Spleen (tissue), 7 donors: ENCODE results near the gene RNF187.

ENCODE experiments used
- POLR2A ChIP-seq, 3 donors: fragments of 450-650 bp; IDR thresholded peaks; one replicate each; pipeline ENCODE4 v1.5.1; 2017; ENCODE audit warnings: antibody characterized with exemption in 3 of 3, mild to moderate bottlenecking in 1 of 3
- POLR2AphosphoS5 ChIP-seq, 3 donors: sonication (generic); formaldehyde crosslinking; IDR thresholded peaks; one replicate each; pipeline ENCODE4 v1.5.1; 2017; ENCODE audit warnings: antibody characterized with exemption in 3 of 3
- TF ChIP-seq, protein P1 (sequence below), 11 experiments: fragments of 200-600 bp in 7 of 11; fragments of 450-650 bp in 4 of 11; sonication (generic) in 4 of 11; IDR thresholded peaks in 8 of 11; conservative IDR thresholded peaks in 3 of 11; 1 replicate in 7 of 11; 2 replicates in 4 of 11; pipeline versions ENCODE4 v1.4.0 to v1.8.0; 2016 to 2021; ENCODE audit warnings: antibody characterized with exemption in 11 of 11, inconsistent platforms in 4 of 11, mild to moderate bottlenecking in 1 of 11
- donor health status: DM: no; HTN: no; CAD: no; lungs with moderate emphysema.
- donor health status: DM: no; HTN: no; CAD: no.
- donor health status: DM: no; HTN: no; CAD: no.

- TF ChIP-seq, protein P1, sequence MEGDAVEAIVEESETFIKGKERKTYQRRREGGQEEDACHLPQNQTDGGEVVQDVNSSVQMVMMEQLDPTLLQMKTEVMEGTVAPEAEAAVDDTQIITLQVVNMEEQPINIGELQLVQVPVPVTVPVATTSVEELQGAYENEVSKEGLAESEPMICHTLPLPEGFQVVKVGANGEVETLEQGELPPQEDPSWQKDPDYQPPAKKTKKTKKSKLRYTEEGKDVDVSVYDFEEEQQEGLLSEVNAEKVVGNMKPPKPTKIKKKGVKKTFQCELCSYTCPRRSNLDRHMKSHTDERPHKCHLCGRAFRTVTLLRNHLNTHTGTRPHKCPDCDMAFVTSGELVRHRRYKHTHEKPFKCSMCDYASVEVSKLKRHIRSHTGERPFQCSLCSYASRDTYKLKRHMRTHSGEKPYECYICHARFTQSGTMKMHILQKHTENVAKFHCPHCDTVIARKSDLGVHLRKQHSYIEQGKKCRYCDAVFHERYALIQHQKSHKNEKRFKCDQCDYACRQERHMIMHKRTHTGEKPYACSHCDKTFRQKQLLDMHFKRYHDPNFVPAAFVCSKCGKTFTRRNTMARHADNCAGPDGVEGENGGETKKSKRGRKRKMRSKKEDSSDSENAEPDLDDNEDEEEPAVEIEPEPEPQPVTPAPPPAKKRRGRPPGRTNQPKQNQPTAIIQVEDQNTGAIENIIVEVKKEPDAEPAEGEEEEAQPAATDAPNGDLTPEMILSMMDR (IDR thresholded peaks at IDR 0.05 in 8 of 11, conservative IDR thresholded peaks at IDR 0.05 in 3 of 11) = no peak
- TF ChIP-seq POLR2AphosphoS5 (IDR thresholded peaks at IDR 0.05) (no peak), POLR2A (IDR thresholded peaks at IDR 0.05) (no peak)
Measured at GRCh38 chr1:228477263-228477662, 9.9 kb upstream of the RNF187 start.
